Breast epithelium (tissue), 4 donors: ENCODE measurements around the gene RALGPS1. TPM values are rescaled to one million over a fixed set of nuclear protein-coding genes. Genes with fewer than 3 reads are reported as not detected.
A peak's percentile ranks its signal among the peaks of the same experiment; 100 is the strongest.

Experiments
- DNase-seq, 2 donors: peaks; one replicate each; pipeline ENCODE4 v3.0.0-alpha.2; 2019; ENCODE audit warnings: low spot score in 2 of 2
- H3K27ac ChIP-seq, 2 donors: fragments of 200-600 bp; sonication (generic) in 1 of 2; one replicate each; pipeline ENCODE4 v1.5.1; 2016 to 2019; ENCODE audit warnings: mild to moderate bottlenecking in 1 of 2
- H3K27me3 ChIP-seq, 2 donors: fragments of 200-600 bp; sonication (generic) in 1 of 2; one replicate each; pipeline versions ENCODE4 v1.5.1 to v1.6.0; 2017 to 2019; ENCODE audit warnings: control low read depth in 1 of 2, mild to moderate bottlenecking in 1 of 2
- H3K36me3 ChIP-seq: fragments of 200-600 bp; one replicate; pipeline ENCODE4 v1.5.1; 2019
- H3K4me1 ChIP-seq, 2 donors: fragments of 200-600 bp; sonication (generic); one replicate each; pipeline ENCODE4 v1.5.1; 2016 to 2019; ENCODE audit warnings: control low read depth in 1 of 2
- H3K4me3 ChIP-seq, 3 donors: fragments of 200-600 bp; sonication (generic); 1 replicate in 2 of 3; 2 replicates in 1 of 3; pipeline ENCODE4 v1.5.1; 2016 to 2019; ENCODE audit warnings: mild to moderate bottlenecking in 3 of 3, moderate library complexity in 2 of 3
- H3K9me3 ChIP-seq, 2 donors: fragments of 200-600 bp; sonication (generic) in 1 of 2; one replicate each; pipeline ENCODE4 v1.5.1; 2016 to 2019; ENCODE audit warnings: control low read depth in 1 of 2
- CTCF ChIP-seq, 3 donors: fragments of 450-650 bp; IDR thresholded peaks; one replicate each; pipeline ENCODE4 v1.5.1; 2016 to 2017; ENCODE audit warnings: antibody characterized with exemption in 3 of 3, mild to moderate bottlenecking in 3 of 3, moderate library complexity in 3 of 3
- POLR2A ChIP-seq: fragments of 450-650 bp; IDR thresholded peaks from one replicate; pipeline ENCODE4 v1.6.1; 2016; ENCODE audit warnings: antibody characterized with exemption, mild to moderate bottlenecking, moderate library complexity
- POLR2AphosphoS5 ChIP-seq, 3 donors: sonication (generic); formaldehyde crosslinking; IDR thresholded peaks; one replicate each; pipeline ENCODE4 v1.6.1; 2017; ENCODE audit warnings: antibody characterized with exemption in 3 of 3
- intact Hi-C: fragments of 100-400 bp; cut with DNase I; formaldehyde crosslinking; loops from one replicate; pipeline ENCODE4 v1.15.1; 2023; ENCODE audit warnings: low total_unique reads
- total RNA-seq, 3 donors: library from RNA; depleted of rRNA; stranded (reverse); fragments of >200 nt; gene quantifications; one replicate each; pipeline ENCODE4 v1.1.0, GENCODE V29; 2016

Gene RALGPS1
- total RNA-seq, 3 donors from 2014 or later = 5.8 to 30.7 (median 15.1) TPM

GRCh38 chr9:127147251-127147650 lies 232.7 kb downstream of the RALGPS1 start:
- intact Hi-C loops = no loop called here
- Histone ChIP-seq H3K9me3 (no peaks in the 10 kb centered on the region), H3K4me1 (no peaks in the 10 kb centered on the region), H3K27me3 (no peaks in the 10 kb centered on the region), H3K27ac (no peak overlapping the region), H3K36me3 (no peaks in the 10 kb centered on the region), H3K4me3 (no peak overlapping the region)
- no peak for DNase-seq
- TF ChIP-seq CTCF (IDR thresholded peaks at IDR 0.05) (no peak), POLR2AphosphoS5 (IDR thresholded peaks at IDR 0.05) (no peak), POLR2A (no peak)

GRCh38 chr9:127148014-127148413 lies 233.4 kb downstream of the RALGPS1 start:
- Histone ChIP-seq H3K27me3 (no peaks in the 10 kb centered on the region), H3K4me1 (no peaks in the 10 kb centered on the region), H3K36me3 (no peaks in the 10 kb centered on the region), H3K9me3 (no peaks in the 10 kb centered on the region), H3K4me3 (no peak overlapping the region), H3K27ac (no peak overlapping the region)
- TF ChIP-seq POLR2A = no peak
- no peak for TF ChIP-seq CTCF (IDR thresholded peaks at IDR 0.05)
- no peak for TF ChIP-seq POLR2AphosphoS5 (IDR thresholded peaks at IDR 0.05)
- intact Hi-C loops = no loop called here
- DNase-seq = no peak

- H3K27me3 ChIP-seq = no peaks in the 10 kb centered on the region
- no peaks in the 10 kb centered on the region for H3K36me3 ChIP-seq
- DNase-seq = no peak
- no peak overlapping the region for H3K4me3 ChIP-seq
- intact Hi-C loops = no loop called here
- TF ChIP-seq POLR2A (no peak), POLR2AphosphoS5 (IDR thresholded peaks at IDR 0.05) (no peak), CTCF (IDR thresholded peaks at IDR 0.05) (no peak)
- H3K9me3 ChIP-seq = no peaks in the 10 kb centered on the region
- no peaks in the 10 kb centered on the region for H3K4me1 ChIP-seq
- H3K27ac ChIP-seq = no peak overlapping the region
Observed at GRCh38 chr9:127149010-127149409, 234.4 kb downstream of the RALGPS1 start.

GRCh38 chr9:127149463-127150390 lies 235.1 kb downstream of the RALGPS1 start:
- no peak for DNase-seq
- Histone ChIP-seq H3K27me3 (no peaks in the 10 kb centered on the region), H3K4me3 (no peak overlapping the region), H3K9me3 (no peaks in the 10 kb centered on the region), H3K4me1 (no peaks in the 10 kb centered on the region), H3K36me3 (no peaks in the 10 kb centered on the region), H3K27ac (no peak overlapping the region)
- TF ChIP-seq POLR2AphosphoS5 (IDR thresholded peaks at IDR 0.05) (no peak), POLR2A (no peak)
- intact Hi-C loops = no loop called here

GRCh38 chr9:127153501-127153900 lies 238.9 kb downstream of the RALGPS1 start:
- no peaks in the 10 kb centered on the region for H3K9me3 ChIP-seq
- H3K4me3 ChIP-seq = no peak overlapping the region
- DNase-seq = peak in 1 of 2 donors; percentile 8
- no peaks in the 10 kb centered on the region for H3K27me3 ChIP-seq
- no peaks in the 10 kb centered on the region for H3K36me3 ChIP-seq
- no peaks in the 10 kb centered on the region for H3K4me1 ChIP-seq
- TF ChIP-seq POLR2A (no peak), CTCF (IDR thresholded peaks at IDR 0.05) (no peak), POLR2AphosphoS5 (IDR thresholded peaks at IDR 0.05) (no peak)
- intact Hi-C loops = no loop called here
- H3K27ac ChIP-seq = no peak overlapping the region
